Gastroesophageal sphincter (tissue), 3 donors: ENCODE results near the gene CASP10.

Experiments used
- CTCF ChIP-seq, 4 experiments: fragments of 200-600 bp in 2 of 4; fragments of 450-650 bp in 2 of 4; sonication (generic) in 1 of 4; IDR thresholded peaks; one replicate each; pipeline ENCODE4 v1.5.1; 2017 to 2019; ENCODE audit warnings: antibody characterized with exemption in 4 of 4, mild to moderate bottlenecking in 2 of 4, moderate library complexity in 2 of 4
- EP300 ChIP-seq: sonication (generic); formaldehyde crosslinking; IDR thresholded peaks from one replicate; pipeline ENCODE4 v1.6.1; 2017; ENCODE audit warnings: antibody characterized with exemption, mild to moderate bottlenecking
- POLR2A ChIP-seq, 2 donors: fragments of 450-650 bp; IDR thresholded peaks; one replicate each; pipeline ENCODE4 v1.6.1; 2017; ENCODE audit warnings: antibody characterized with exemption in 2 of 2, mild to moderate bottlenecking in 2 of 2, moderate library complexity in 1 of 2

GRCh38 chr2:201250741-201251140, 67.8 kb downstream of the CASP10 start:
- TF ChIP-seq CTCF (IDR thresholded peaks at IDR 0.05): no peak
- no peak for TF ChIP-seq EP300
- no peak for TF ChIP-seq POLR2A (IDR thresholded peaks at IDR 0.05)
